ENCODE data around the gene PARP6. TPM values are rescaled to one million over a fixed set of nuclear protein-coding genes. Genes with fewer than 3 reads are reported as not detected.

PARP6 gene
- total RNA-seq, 2 experiments from 2014 or later: 41.4 to 58.2 TPM

DNA sequence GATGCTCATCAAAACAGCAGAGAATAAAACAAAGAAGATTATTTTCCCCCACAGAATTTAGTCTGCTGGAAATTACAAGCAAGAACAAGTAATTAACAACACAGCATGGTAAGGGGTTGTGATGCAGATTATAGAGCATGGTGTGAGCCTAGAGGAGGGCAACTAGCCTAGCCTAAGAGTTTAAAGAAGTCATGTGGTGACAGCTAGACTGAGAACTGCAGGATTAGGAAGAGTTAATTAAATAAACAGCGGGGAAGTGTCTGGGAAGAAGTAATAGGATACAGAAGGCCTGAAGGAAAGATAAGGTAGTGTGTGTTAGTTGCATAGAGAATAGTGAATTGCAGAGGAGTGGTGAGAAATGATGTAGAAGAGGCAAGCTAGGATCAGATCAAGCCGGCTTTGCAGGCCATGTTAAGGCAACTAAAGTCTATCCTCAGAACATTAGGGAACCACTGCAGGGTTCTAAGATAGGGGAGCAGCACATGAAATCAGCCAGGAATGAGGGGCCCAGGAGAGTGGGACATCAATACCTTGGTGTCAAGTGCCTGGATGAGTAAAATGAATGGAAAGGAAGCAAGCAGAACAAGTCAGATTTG, 29.5 kb downstream of the PARP6 start:
- H3K4me1 Mint-ChIP-seq: peaks cover 13% of the 10 kb centered on the region
- CTCF ChIA-PET: interaction anchor here (0.6 to 2.0 kb wide), 2 partner anchors 16 to 30 kb away, joined by 4 to 11 read pairs; no protein-coding TSS in a partner anchor
- no peak overlapping the region for H3K4me3 Mint-ChIP-seq
- H3K36me3 Mint-ChIP-seq (ENCODE audit: low read depth): peaks cover 33% of the 10 kb centered on the region
- POLR2A ChIA-PET: interaction anchor here (0.7 kb wide), 1 partner anchor 14 kb away, joined by 3 read pairs; no protein-coding TSS in a partner anchor
- H3K27me3 Mint-ChIP-seq: no peaks in the 10 kb centered on the region
- DNase-seq (no peak), ATAC-seq (no peak)
- intact Hi-C loops (cut with DNase I, micrococcal nuclease): no loop called here
- no peak overlapping the region for H3K27ac Mint-ChIP-seq
- no peaks in the 10 kb centered on the region for H3K9me3 Mint-ChIP-seq (ENCODE audit: low read depth)

DNA sequence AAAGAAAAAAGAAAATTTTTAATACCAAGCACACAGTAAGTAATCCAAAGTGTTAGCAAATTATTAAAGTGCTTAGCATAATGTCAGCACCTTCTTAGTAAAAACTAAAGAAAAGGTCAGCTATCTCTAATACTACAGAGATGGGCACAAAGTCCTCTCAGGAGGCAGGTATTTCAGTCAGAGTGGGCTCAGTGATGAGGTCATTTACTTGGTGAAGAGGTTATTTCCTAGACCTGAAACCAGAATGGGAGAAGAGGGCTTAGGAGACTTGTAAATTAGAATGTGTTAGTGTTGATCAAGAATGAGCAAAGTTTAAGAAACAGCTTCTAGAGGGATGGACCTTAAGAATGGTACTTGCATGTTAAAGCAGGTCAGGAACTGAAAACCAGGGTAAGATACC, 32.7 kb downstream of the PARP6 start:
- Mint-ChIP-seq H3K27ac (peak overlapping the region; percentile 21), H3K27me3 (no peaks in the 10 kb centered on the region), H3K9me3 (ENCODE audit: low read depth) (no peaks in the 10 kb centered on the region), H3K36me3 (ENCODE audit: low read depth) (peaks cover 25% of the 10 kb centered on the region), H3K4me3 (no peak overlapping the region), H3K4me1 (peaks cover 31% of the 10 kb centered on the region)
- DNase-seq (no peak), ATAC-seq (no peak)
- ChIA-PET CTCF (interaction anchor here (0.5 to 1.3 kb wide), 2 partner anchors 12 to 40 kb away, joined by 3 to 4 read pairs; no protein-coding TSS in a partner anchor), POLR2A (interaction anchor here (0.8 to 1.6 kb wide), 3 partner anchors 9 to 11 kb away, joined by 3 to 7 read pairs (median 6); partner anchors contain the start of gene PKM)
- intact Hi-C loops (cut with DNase I, micrococcal nuclease): loop anchor here in 1 of 2 experiments (10.0 kb wide), 1 partner anchor 1755 kb away; the partner anchor contains the start of genes PML and STOML1

DNA sequence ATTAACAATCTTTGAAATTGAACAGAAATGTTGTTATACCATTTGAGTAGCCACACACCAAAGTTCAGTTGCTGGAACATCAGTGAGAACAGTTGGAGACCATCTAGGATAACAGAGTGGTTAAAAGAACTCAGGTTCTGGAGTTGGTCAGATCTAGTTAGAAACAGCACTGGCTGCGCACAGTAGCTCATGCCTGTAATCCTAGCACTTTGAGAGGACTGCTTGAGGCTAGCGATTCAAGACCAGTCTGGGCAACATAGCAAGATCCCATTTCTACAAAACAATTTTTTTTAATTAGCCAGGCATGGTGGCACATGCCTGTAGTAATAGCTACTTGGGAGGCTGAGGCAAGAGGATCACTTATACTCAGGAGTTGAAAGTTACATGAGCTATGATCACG, 33.8 kb downstream of the PARP6 start:
- Mint-ChIP-seq H3K36me3 (ENCODE audit: low read depth) (peaks cover 20% of the 10 kb centered on the region), H3K4me3 (no peak overlapping the region), H3K27ac (no peak overlapping the region), H3K9me3 (ENCODE audit: low read depth) (no peaks in the 10 kb centered on the region), H3K27me3 (no peaks in the 10 kb centered on the region), H3K4me1 (peaks cover 35% of the 10 kb centered on the region)
- DNase-seq (no peak), ATAC-seq (no peak)
- POLR2A ChIA-PET: interaction anchor here (0.7 to 2.7 kb wide), 3 partner anchors 9 to 125 kb away, joined by 3 to 27 read pairs (median 6); no protein-coding TSS in a partner anchor
- intact Hi-C loops (cut with DNase I, micrococcal nuclease): loop anchor here in 1 of 2 experiments (10.0 kb wide), 1 partner anchor 1756 kb away; the partner anchor contains the start of genes PML and STOML1
- CTCF ChIA-PET: interaction anchor here (0.5 to 3.1 kb wide), 4 partner anchors 12 to 1754 kb away, joined by 3 to 19 read pairs (median 6); no protein-coding TSS in a partner anchor

DNA sequence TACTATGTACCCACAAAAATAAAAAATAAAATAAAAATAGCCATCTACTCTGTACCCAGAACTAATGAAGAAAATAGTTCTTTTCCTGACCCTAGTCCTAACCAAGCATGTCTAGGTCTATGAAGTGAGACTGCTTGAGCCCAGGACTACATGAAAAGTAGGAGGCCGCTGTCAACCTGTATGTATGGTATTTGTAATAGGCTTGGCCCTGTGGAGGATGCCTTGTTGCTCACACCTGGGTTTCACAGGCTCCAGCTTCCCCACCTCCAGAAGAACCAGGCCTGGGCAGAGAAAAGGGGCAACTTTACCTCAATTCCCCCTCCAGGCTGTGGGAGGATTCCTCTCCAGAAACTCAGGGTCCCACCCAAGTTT, 34.5 kb downstream of the PARP6 start:
- DNase-seq (peak; percentile 17), ATAC-seq (peak; percentile 30)
- Mint-ChIP-seq H3K27me3 (no peaks in the 10 kb centered on the region), H3K36me3 (ENCODE audit: low read depth) (peaks cover 18% of the 10 kb centered on the region), H3K9me3 (ENCODE audit: low read depth) (no peaks in the 10 kb centered on the region), H3K27ac (peak overlapping the region; percentile 94), H3K4me3 (peak overlapping the region; percentile 72), H3K4me1 (peaks cover 38% of the 10 kb centered on the region)
- intact Hi-C loops (cut with DNase I, micrococcal nuclease): loop anchor here (1.0 to 10.0 kb wide), 4 partner anchors 10 to 1757 kb away; partner anchors contain the start of genes PML (in 1 of the 2) and STOML1 (in 1 of the 2)
- ChIA-PET POLR2A (interaction anchor here (2.7 kb wide), 1 partner anchor 11 kb away, joined by 27 read pairs; no protein-coding TSS in a partner anchor), CTCF (interaction anchor here (1.8 to 3.1 kb wide), 2 partner anchors 11 to 14 kb away, joined by 7 to 19 read pairs; no protein-coding TSS in a partner anchor)

DNA sequence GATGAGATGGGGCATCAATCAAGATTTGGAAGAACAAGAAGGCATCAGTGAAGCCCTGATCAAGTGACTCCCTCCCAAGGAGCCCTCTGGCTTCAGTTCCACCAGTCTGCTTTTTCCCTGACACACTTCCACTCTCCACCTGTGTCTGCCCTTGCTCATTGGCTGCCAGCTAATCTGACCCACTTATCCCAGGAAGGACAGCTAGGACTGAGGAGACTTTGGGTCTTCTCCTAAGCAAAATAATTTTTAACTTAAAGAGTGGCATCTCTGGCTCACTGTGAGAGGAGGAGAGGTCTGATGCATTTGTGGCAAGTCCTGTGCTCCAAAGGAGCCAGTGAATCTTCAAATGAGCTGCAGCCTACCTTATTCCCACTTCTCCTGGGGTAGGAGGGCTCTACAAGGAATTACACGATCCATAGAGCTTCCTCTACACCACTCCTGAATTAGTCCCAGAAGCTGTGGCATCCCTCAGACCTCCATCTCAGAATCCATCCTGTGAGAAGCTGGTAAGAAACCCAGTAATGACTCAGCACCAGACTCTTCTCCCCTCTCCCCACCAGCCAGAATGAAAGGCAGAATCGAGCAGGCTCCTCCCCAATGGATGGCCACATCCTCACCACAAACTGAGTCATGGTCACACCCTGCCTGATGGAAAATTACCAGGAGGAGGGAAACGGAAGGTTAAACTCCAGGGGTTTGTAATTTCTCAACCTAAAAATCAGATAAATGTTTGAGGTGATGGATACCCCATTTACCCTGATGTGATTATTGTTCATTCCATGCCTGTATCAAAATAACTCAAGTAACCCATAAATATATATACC, 35.1 kb downstream of the PARP6 start:
- no peaks in the 10 kb centered on the region for H3K9me3 Mint-ChIP-seq (ENCODE audit: low read depth)
- CTCF ChIA-PET: interaction anchor here (1.0 to 3.1 kb wide), 3 partner anchors 11 to 36 kb away, joined by 3 to 19 read pairs (median 7); no protein-coding TSS in a partner anchor
- H3K4me1 Mint-ChIP-seq: peaks cover 44% of the 10 kb centered on the region
- ATAC-seq (peak; percentile 97), DNase-seq (peak; percentile 88)
- no peaks in the 10 kb centered on the region for H3K27me3 Mint-ChIP-seq
- peak overlapping the region; percentile 72 for H3K4me3 Mint-ChIP-seq
- H3K27ac Mint-ChIP-seq: peak overlapping the region; percentile 94
- intact Hi-C loops (cut with DNase I, micrococcal nuclease): loop anchor here (1.0 to 10.0 kb wide), 4 partner anchors 9 to 1758 kb away; partner anchors contain the start of genes PML (in 1 of the 2) and STOML1 (in 1 of the 2)
- peaks cover 14% of the 10 kb centered on the region for H3K36me3 Mint-ChIP-seq (ENCODE audit: low read depth)
- POLR2A ChIA-PET: interaction anchor here (2.7 kb wide), 1 partner anchor 10 kb away, joined by 27 read pairs; no protein-coding TSS in a partner anchor

DNA sequence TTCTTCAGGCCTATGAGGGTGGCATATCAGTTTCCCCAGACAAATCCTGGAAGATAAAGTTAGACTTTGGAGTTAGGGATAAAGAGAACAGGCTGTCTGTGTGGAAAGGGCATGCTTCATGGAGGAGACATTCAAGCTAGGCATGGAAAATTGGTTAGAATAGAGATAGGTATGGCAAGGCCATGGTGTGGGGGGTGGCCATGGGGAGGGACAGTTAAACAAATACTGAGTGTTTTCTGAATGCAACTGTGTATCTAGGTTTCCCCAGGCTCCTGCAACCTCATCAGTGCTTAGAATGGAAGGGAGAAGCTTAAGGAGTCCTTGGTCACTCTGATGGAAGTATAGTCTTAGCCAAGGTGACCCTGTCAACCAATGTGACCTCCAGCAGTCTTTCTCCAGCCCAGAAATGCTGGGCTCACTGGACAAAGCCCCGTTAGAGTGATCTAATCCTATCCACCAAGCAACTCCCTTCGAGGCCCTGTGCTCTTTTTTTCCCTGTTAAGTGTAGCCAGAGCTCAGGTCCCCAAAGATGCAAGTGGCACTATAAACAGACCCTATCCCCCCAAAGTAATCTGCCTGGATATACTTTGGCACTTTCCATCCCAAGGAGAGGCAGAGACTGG, 35.9 kb downstream of the PARP6 start:
- DNase-seq (no peak), ATAC-seq (no peak)
- H3K9me3 Mint-ChIP-seq (ENCODE audit: low read depth): no peaks in the 10 kb centered on the region
- H3K27me3 Mint-ChIP-seq: no peaks in the 10 kb centered on the region
- POLR2A ChIA-PET: interaction anchor here (0.6 to 2.7 kb wide), 2 partner anchors 9 to 13 kb away, joined by 4 to 27 read pairs; no protein-coding TSS in a partner anchor
- H3K27ac Mint-ChIP-seq: peak overlapping the region; percentile 94
- intact Hi-C loops (cut with DNase I, micrococcal nuclease): loop anchor here (1.0 to 10.0 kb wide), 4 partner anchors 8 to 1758 kb away; partner anchors contain the start of genes PML (in 1 of the 2) and STOML1 (in 1 of the 2)
- H3K4me3 Mint-ChIP-seq: peak overlapping the region; percentile 72
- peaks cover 46% of the 10 kb centered on the region for H3K4me1 Mint-ChIP-seq
- CTCF ChIA-PET: interaction anchor here (1.0 to 3.1 kb wide), 2 partner anchors 10 to 37 kb away, joined by 3 to 19 read pairs; no protein-coding TSS in a partner anchor
- H3K36me3 Mint-ChIP-seq (ENCODE audit: low read depth): peaks cover 10% of the 10 kb centered on the region

DNA sequence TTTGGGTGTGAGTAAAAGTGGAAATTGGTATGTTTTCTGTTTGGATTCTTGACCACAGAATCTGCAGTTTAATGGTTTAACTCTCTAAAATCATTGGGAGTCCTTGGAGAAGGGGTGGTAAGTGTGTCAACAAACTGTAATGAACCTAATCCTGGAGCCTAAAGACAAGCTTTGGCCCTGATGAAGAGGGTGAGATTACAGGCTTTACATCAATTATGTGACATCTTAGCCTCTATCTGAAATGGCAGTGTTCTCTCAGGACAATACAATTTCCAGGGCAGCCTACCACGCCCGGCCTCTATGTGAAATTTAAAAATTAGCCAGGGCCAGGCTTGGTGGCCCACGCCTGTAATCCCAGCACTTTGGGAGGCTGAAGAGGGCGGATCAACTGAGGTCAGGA, 37.1 kb downstream of the PARP6 start:
- Mint-ChIP-seq H3K36me3 (ENCODE audit: low read depth) (peaks cover 5% of the 10 kb centered on the region), H3K27me3 (no peaks in the 10 kb centered on the region), H3K9me3 (ENCODE audit: low read depth) (no peaks in the 10 kb centered on the region), H3K4me3 (no peak overlapping the region), H3K4me1 (peaks cover 46% of the 10 kb centered on the region), H3K27ac (no peak overlapping the region)
- DNase-seq: no peak
- no peak for ATAC-seq
- POLR2A ChIA-PET: no interaction called here
- intact Hi-C loops (cut with DNase I, micrococcal nuclease): loop anchor here in 1 of 2 experiments (10.0 kb wide), 1 partner anchor 1760 kb away; the partner anchor contains the start of genes PML and STOML1
- CTCF ChIA-PET: interaction anchor here (0.9 kb wide), 1 partner anchor 8 kb away, joined by 4 read pairs; no protein-coding TSS in a partner anchor

DNA sequence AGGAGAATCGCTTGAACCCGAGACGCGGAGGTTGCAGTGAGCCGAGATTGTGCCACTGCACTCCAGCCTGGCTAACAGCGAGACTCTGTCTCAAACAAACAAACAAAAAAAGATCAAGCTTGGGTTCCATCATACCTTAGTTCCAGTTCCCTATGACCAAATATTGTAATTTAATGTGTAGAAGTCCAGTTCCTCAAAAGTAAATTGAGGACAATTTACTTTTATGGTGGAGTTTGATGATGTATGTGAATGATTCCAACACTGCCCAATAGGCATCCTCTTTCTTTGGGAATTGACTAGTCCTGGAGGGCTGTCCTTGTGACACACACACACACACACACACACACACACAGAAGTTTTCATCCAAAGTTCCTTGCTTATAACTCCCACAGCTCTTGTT, 38.6 kb downstream of the PARP6 start:
- Mint-ChIP-seq H3K4me1 (peaks cover 41% of the 10 kb centered on the region), H3K4me3 (no peak overlapping the region), H3K27me3 (no peaks in the 10 kb centered on the region), H3K36me3 (ENCODE audit: low read depth) (peaks cover 15% of the 10 kb centered on the region), H3K27ac (no peak overlapping the region), H3K9me3 (ENCODE audit: low read depth) (no peaks in the 10 kb centered on the region)
- CTCF ChIA-PET: no interaction called here
- ATAC-seq: no peak
- POLR2A ChIA-PET: no interaction called here
- intact Hi-C loops (cut with DNase I, micrococcal nuclease): loop anchor here in 1 of 2 experiments (10.0 kb wide), 1 partner anchor 1761 kb away; the partner anchor contains the start of genes PML and STOML1
- DNase-seq: no peak

DNA sequence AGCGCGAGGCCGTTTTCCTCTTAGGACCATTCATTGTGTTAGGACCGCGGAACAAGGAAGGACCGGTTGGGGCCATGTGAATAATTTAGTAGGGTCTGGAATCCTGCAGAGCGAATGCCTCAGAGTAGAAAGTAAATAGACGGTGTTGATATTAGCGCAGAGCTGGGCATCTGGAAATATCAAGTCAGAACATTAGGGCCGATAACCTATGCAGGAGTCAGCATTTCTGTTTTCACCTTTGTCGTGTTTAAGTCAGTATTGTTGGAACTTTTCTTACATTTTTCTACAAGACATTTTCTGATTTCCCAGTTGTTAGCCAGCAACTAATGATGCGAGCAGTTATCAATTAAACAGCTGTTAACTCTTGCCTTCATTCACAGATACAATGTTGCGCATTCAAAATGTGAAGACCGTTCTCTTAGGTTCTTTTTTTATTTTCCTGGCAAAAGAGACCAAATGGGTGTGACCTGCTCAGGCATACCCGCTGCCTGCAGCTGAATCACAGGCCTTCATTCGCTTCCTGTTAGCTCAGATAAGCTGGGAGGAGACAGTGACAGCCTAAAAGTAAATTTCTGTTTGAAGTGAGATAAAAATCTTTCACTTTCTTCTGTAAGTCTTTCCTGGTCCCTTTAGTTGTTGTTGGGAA, 40.4 kb downstream of the PARP6 start:
- Mint-ChIP-seq H3K27ac (peak overlapping the region; percentile 98), H3K4me1 (peaks cover 29% of the 10 kb centered on the region), H3K9me3 (ENCODE audit: low read depth) (no peaks in the 10 kb centered on the region), H3K27me3 (no peaks in the 10 kb centered on the region), H3K36me3 (ENCODE audit: low read depth) (peaks cover 31% of the 10 kb centered on the region), H3K4me3 (peak overlapping the region; percentile 98)
- DNase-seq (peak; percentile 74), ATAC-seq (peak; percentile 9)
- ChIA-PET CTCF (interaction anchor here (0.7 to 1.3 kb wide), 7 partner anchors 9 to 246 kb away, joined by 3 to 4 read pairs (median 3); no protein-coding TSS in a partner anchor), POLR2A (interaction anchor here (0.6 to 1.7 kb wide), 5 partner anchors 8 to 1128 kb away, joined by 3 to 7 read pairs (median 4); no protein-coding TSS in a partner anchor)
- intact Hi-C loops (cut with DNase I, micrococcal nuclease): loop anchor here in 1 of 2 experiments (1.0 to 10.0 kb wide), 9 partner anchors 32 to 1763 kb away; partner anchors contain the start of genes ADPGK, ARIH1, BBS4 and HIGD2B

All from activated CD4-positive, alpha-beta T cell treated with anti-CD3 and anti-CD28 coated beads for 36 hours (primary cell).